HPDE6-E6E7 (cell line): ENCODE results near the gene P2RY2.
A peak's percentile ranks its signal among the peaks of the same experiment; 100 is the strongest.

Experiments
- DNase-seq: peaks from one replicate; pipeline ENCODE4 v3.0.0; 2011; ENCODE audit warnings: missing footprints; ENCODE audit errors: extremely low spot score

P2RY2 gene

GRCh38 chr11:73218106-73218829 lies at the start of gene P2RY2:
Gene P2RY2 (plus strand): TSS chr11:73218281. CDS start chr11:73234160, 15,879 bp downstream.
- DNase-seq = peak; percentile 69

GRCh38 chr11:73168925-73169579 lies 49.0 kb upstream of the P2RY2 start:
- no peak for DNase-seq

- DNase-seq = no peak
These were observed 47.9 kb upstream of the P2RY2 start for GRCh38 chr11:73170140-73170539.

DNA sequence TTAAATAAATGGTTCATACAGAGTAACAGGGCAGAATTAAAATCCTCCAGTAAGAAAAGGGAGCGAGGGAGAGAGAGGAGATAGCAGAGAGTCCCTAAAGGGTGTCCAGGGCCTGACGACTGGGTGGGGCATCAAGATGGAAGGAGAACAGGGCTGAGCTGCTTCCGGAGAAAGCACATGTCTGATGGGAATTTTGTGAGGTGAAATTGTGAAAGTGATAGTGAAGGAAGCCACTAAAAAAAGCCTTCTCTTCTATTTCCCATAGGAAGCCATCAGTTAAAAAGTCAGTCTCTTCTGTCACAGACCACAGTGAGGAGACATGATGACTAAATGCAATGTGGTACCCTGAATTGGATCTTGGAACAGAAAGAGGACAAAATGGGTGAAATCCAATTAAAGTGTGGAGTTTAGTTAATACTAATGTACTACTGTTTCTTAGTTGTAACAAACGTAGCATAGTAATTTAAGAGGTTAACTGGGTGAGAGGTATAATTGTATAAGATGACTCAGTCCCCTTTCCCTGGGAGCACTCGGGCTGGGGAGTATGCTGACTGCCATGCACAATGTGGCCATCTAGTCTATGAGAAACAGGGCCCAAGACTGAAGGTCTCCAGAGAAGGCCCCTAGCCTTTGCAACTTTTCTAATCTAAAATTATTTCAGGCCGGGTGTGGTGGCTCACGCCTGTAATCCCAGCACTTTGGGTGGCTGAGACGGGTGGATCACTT lies 46.5 kb upstream of the P2RY2 start:
- no peak for DNase-seq

DNA sequence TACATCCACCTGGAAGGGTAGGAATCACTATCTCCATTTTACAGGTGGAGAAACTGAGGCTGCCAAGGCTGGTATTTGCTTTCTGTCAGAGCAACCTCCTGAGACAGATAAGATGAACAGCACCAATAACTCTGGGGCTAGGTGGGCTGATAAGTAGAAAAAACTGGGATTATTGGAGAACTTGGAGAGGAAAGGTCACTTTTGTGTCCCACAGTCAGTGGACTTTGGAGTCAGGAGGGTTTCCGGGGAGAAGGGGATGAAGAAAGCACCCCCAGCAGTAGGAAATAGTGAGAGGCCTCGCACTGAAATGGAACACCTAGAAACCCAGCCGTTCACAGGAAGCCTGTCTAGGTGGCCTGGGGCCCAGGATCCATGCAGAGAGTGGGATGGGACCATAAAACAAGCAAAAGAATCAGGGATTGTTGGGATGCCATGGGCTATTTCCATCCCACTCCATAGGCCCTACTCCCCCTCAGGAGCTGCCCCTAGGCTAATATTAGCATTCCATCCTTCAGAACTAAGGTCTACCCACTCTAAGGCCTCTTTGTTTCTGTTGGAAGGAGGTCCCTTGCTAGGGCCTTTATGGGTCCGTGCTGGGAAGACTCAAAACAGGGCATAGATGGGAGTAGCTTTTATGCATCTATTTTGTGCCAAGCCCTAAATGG lies 45.0 kb upstream of the P2RY2 start:
- no peak for DNase-seq

DNA sequence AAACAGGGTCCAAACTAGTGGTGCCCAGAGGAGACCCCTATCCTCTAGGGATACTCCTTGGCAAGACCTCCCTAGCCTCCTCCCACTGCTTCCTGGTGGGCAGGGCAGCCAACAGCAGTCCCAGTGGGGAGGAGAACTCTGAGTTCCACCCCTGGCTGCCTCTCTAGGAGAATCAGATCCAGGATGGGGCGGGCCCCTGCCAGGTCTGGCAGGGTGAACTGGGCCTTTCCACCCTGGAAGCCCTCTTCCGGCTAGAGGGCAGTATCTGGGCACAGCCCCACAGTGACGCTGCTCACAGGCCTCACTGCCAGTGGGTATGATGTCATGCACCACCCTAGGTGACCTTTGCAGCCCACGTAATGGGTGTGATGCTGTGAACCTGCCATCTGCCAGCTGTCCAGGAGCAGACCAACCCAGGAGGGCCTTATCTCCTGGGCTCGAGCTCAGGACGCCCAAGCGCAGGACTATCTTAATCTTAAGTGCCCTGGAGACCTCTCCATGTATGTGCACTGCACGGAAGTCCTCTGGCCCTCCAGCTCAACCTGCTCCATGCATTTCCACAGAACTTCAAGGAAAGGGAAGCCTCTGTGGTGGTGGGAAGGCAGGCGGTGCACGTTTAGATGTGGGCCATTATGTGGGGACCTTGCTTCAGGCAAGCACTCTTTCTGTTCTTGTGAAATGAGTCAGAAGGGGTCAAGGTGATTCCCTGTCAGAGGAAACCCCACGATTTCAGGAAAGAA lies 44.2 kb upstream of the P2RY2 start:
- DNase-seq = no peak

GRCh38 chr11:73174495-73174791 lies 43.6 kb upstream of the P2RY2 start:
- no peak for DNase-seq

- DNase-seq = no peak
These were observed 42.4 kb upstream of the P2RY2 start for GRCh38 chr11:73175551-73176144.

- no peak for DNase-seq
These were observed 41.8 kb upstream of the P2RY2 start for GRCh38 chr11:73176145-73176873.

- DNase-seq = no peak
These were observed 41.3 kb upstream of the P2RY2 start for GRCh38 chr11:73176874-73177155.

GRCh38 chr11:73177380-73177777 lies 40.7 kb upstream of the P2RY2 start:
- DNase-seq = no peak

GRCh38 chr11:73177778-73178539 lies 40.1 kb upstream of the P2RY2 start:
- DNase-seq = peak; percentile 86

GRCh38 chr11:73178681-73179080 lies 39.4 kb upstream of the P2RY2 start:
- no peak for DNase-seq

GRCh38 chr11:73182824-73183321 lies 35.2 kb upstream of the P2RY2 start:
- no peak for DNase-seq

GRCh38 chr11:73184953-73185671 lies 33.0 kb upstream of the P2RY2 start:
- DNase-seq = peak; percentile 81

DNA sequence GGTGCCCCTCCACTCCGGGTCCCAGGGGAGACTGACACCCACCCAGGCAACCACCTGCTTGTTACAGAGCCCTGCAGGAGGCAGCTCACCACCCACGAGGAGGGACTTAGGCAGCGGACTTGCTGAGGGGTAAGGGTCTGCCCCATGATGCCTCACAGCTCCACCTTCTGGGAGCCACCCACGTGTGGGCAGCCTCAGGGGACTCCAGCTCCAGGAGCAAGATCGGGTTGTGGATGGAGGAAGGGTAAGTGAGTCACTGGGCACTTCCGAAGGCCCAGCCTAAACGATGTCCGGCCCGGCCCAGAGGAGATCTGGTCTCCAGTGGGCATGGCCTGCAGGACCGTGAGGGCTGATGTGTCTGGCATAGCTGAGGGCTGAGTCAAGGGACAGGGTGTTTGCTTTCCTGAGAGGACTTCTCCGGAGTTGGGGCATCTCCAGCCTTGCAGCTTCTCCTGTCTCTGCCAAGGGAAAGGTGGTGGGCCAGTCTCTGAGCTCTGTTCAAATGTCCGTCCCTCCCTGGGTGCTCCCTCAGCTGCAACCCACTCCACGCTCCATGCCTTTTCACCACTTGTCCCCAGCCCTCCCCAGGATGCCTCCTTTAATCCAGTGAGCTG lies 32.3 kb upstream of the P2RY2 start:
- DNase-seq = peak; percentile 69

DNA sequence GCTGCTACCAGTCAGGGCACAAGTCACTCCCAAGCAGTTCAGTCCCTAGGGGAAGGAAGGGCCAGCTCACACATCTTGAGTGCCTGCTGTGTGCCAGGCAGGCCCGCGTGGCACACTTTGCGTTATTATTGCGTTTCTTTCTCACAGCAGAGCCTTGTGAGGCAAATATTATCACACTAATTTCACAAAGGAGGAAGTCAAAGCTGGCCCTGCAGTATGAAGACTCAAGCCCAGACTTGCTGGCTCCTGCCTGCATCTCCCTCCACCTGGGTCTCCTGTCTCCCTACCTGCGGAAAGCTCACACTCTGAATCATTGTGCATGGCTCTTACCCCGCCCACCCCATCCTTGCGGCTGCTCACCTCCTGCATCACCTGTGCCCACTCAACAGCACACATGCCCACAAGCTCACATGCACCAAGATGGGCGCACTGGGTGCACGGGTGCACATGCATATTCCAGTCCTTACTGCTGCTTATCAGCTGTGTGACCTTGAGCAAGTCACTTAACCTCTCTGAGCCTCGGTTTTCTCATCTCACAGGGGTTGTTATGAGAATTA lies 31.7 kb upstream of the P2RY2 start:
- peak; percentile 83 for DNase-seq

GRCh38 chr11:73186886-73187285 lies 31.2 kb upstream of the P2RY2 start:
- no peak for DNase-seq
